Bronchial epithelial cell (primary cell): ENCODE measurements around the gene TP53TG5. TPM values are rescaled to one million over a fixed set of nuclear protein-coding genes. Genes with fewer than 3 reads are reported as not detected.
A peak's percentile ranks its signal among the peaks of the same experiment; 100 is the strongest.

Experiments
- DNase-seq: peaks from one replicate; pipeline ENCODE4 v3.0.0-alpha.2; 2010; ENCODE audit warnings: low read depth
- FAIRE-seq: peaks from 2 replicates; lab custom pipeline; 2011; peaks lifted over from hg19 to GRCh38; lab: Jason Lieb, UNC
- H3K27me3 ChIP-seq: 2 replicates; pipeline ENCODE4 v1.5.1; 2011; ENCODE audit warnings: low read length; ENCODE audit not compliant: control insufficient read depth, insufficient read depth
- H3K36me3 ChIP-seq: 2 replicates; pipeline ENCODE4 v1.5.1; 2011; ENCODE audit warnings: low read length; ENCODE audit not compliant: control insufficient read depth, insufficient read depth
- H3K4me3 ChIP-seq: 2 replicates; pipeline ENCODE4 v1.5.1; 2011; ENCODE audit warnings: mild to moderate bottlenecking, low read depth, low read length, control low read depth
- CTCF ChIP-seq: IDR thresholded peaks from 2 replicates; pipeline ENCODE4 v1.5.1; 2011; ENCODE audit warnings: mild to moderate bottlenecking, moderate library complexity, low read length, control low read depth, inconsistent platforms; ENCODE audit not compliant: insufficient read depth, severe bottlenecking
- total RNA-seq: library from RNA; depleted of rRNA; stranded (reverse); fragments of >200 nt; gene quantifications from 2 replicates; pipeline ENCODE4 v1.2.1, GENCODE V29; 2014

The TP53TG5 gene
- total RNA-seq, 1 donor from 2014 or later = not detected

GRCh38 chr20:45325371-45325770 is 52.8 kb downstream of the TP53TG5 start:
- Histone ChIP-seq H3K4me3 (no peak overlapping the region), H3K36me3 (peaks cover 23% of the 10 kb centered on the region), H3K27me3 (no peaks in the 10 kb centered on the region)
- no peak for TF ChIP-seq CTCF
- FAIRE-seq = no peak
- no peak for DNase-seq

GRCh38 chr20:45323731-45324130 is 54.4 kb downstream of the TP53TG5 start:
- Histone ChIP-seq H3K36me3 (peaks cover 13% of the 10 kb centered on the region), H3K4me3 (no peak overlapping the region), H3K27me3 (no peaks in the 10 kb centered on the region)
- FAIRE-seq = no peak
- peak; percentile 74 for DNase-seq
- no peak for TF ChIP-seq CTCF

GRCh38 chr20:45322952-45323383 is 55.2 kb downstream of the TP53TG5 start:
- Histone ChIP-seq H3K36me3 (peaks cover 9% of the 10 kb centered on the region), H3K27me3 (peaks cover 5% of the 10 kb centered on the region), H3K4me3 (no peak overlapping the region)
- no peak for FAIRE-seq
- peak; percentile 58 for DNase-seq
- TF ChIP-seq CTCF = peak; percentile 38

Other genes with a start within 250 kb of the TP53TG5 start
- gene PI3, start 203.4 kb downstream of the TP53TG5 start, total RNA-seq = 15.5 and 110 TPM in 2 replicates
- gene SEMG1, start 171.3 kb downstream of the TP53TG5 start, total RNA-seq = not detected in 2 replicates
- not detected in 2 replicates for gene SEMG2, start 157.0 kb downstream of the TP53TG5 start, total RNA-seq
- 854 and 2,253 TPM in 2 replicates for gene SLPI, start 123.8 kb downstream of the TP53TG5 start, total RNA-seq
- gene RBPJL, start 71.5 kb downstream of the TP53TG5 start, total RNA-seq = not detected in 2 replicates
- 0.13 and 0.26 TPM in 2 replicates for gene MATN4, start 70.0 kb downstream of the TP53TG5 start, total RNA-seq
- gene SDC4, start 29.9 kb downstream of the TP53TG5 start, total RNA-seq = 211 and 272 TPM in 2 replicates
- 12.0 and 17.9 TPM in 2 replicates for gene SYS1, start 15.2 kb downstream of the TP53TG5 start, total RNA-seq
- gene DBNDD2, start 30.0 kb upstream of the TP53TG5 start, total RNA-seq = 12.9 and 18.2 TPM in 2 replicates
- 14.7 and 20.1 TPM in 2 replicates for gene PIGT, start 37.8 kb upstream of the TP53TG5 start, total RNA-seq
- gene WFDC2, start 91.4 kb upstream of the TP53TG5 start, total RNA-seq = not detected in 2 replicates
- gene SPINT3, start 137.3 kb upstream of the TP53TG5 start, total RNA-seq = not detected in 2 replicates
- gene WFDC6, start 161.2 kb upstream of the TP53TG5 start, total RNA-seq = not detected in 2 replicates
- gene EPPIN, start 169.1 kb upstream of the TP53TG5 start, total RNA-seq = not detected in 2 replicates
- not detected in 2 replicates for gene WFDC8, start 201.0 kb upstream of the TP53TG5 start, total RNA-seq